Mucosa of descending colon (tissue), 3 donors: ENCODE data around the gene PLCD3. TPM values are rescaled to one million over a fixed set of nuclear protein-coding genes. Genes with fewer than 3 reads are reported as not detected.

Experiments used
- ATAC-seq: fragments of 200-7000 bp; cut with Tn5 transposase; one replicate; pipeline ENCODE4 v1.9.1; 2020; ENCODE audit warnings: mild to moderate bottlenecking, moderate library complexity
- DNase-seq, 3 donors: peaks; one replicate each; pipeline ENCODE4 v3.0.0-alpha.2; 2020
- H3K36me3 ChIP-seq: fragments of 200-600 bp; one replicate; pipeline ENCODE4 v1.8.0; 2021; ENCODE audit warnings: low read depth, mild to moderate bottlenecking
- H3K4me1 ChIP-seq: fragments of 200-600 bp; one replicate; pipeline ENCODE4 v1.8.0; 2021; ENCODE audit warnings: low read depth, mild to moderate bottlenecking
- H3K4me3 ChIP-seq: fragments of 200-600 bp; one replicate; pipeline ENCODE4 v1.8.0; 2021; ENCODE audit warnings: mild to moderate bottlenecking
- H3K9me3 ChIP-seq: fragments of 200-600 bp; one replicate; pipeline ENCODE4 v1.8.0; 2021; ENCODE audit warnings: mild to moderate bottlenecking
- intact Hi-C, 2 donors: fragments of 100-400 bp; cut with DNase I in 1 of 2; cut with micrococcal nuclease in 1 of 2; formaldehyde crosslinking; loops; one replicate each; pipeline versions ENCODE4 v1.11.0 to v1.11.1; 2022; cut with DNase I, micrococcal nuclease
- total RNA-seq, 3 donors: library from RNA; stranded (reverse); fragmentation: NEBNext Ultra II Directional in 2 of 3; extraction: Animal tissue kit (Norgen Biotek cat#: 25700) in 2 of 3; gene quantifications; one replicate each; pipeline versions ENCODE4 v1.2.1 to v1.2.4, GENCODE V29; 2021 to 2023
- TF ChIP-seq, protein P1 (sequence below): fragments of 200-600 bp; IDR thresholded peaks from one replicate; pipeline ENCODE4 v1.8.0; 2022; ENCODE audit warnings: antibody characterized with exemption, mild to moderate bottlenecking
- donor health status: DM: no; HTN: no; CAD: no; lungs with moderate emphysema.
- donor health status: DM: no; HTN: no; CAD: no.
- donor health status: DM: no; HTN: yes; CAD: no.

The PLCD3 gene
- total RNA-seq, 3 donors from 2014 or later: 205 to 562 (median 232) TPM

GRCh38 chr17:45155029-45155428 lies 22.7 kb upstream of the PLCD3 start:
- Histone ChIP-seq H3K36me3 (no peaks in the 10 kb centered on the region), H3K4me1 (peaks cover 42% of the 10 kb centered on the region), H3K4me3 (no peak overlapping the region), H3K9me3 (no peaks in the 10 kb centered on the region)
- intact Hi-C loops: no loop called here
- TF ChIP-seq, protein P1, sequence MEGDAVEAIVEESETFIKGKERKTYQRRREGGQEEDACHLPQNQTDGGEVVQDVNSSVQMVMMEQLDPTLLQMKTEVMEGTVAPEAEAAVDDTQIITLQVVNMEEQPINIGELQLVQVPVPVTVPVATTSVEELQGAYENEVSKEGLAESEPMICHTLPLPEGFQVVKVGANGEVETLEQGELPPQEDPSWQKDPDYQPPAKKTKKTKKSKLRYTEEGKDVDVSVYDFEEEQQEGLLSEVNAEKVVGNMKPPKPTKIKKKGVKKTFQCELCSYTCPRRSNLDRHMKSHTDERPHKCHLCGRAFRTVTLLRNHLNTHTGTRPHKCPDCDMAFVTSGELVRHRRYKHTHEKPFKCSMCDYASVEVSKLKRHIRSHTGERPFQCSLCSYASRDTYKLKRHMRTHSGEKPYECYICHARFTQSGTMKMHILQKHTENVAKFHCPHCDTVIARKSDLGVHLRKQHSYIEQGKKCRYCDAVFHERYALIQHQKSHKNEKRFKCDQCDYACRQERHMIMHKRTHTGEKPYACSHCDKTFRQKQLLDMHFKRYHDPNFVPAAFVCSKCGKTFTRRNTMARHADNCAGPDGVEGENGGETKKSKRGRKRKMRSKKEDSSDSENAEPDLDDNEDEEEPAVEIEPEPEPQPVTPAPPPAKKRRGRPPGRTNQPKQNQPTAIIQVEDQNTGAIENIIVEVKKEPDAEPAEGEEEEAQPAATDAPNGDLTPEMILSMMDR: no peak
- DNase-seq (no peak), ATAC-seq (no peak)

- TF ChIP-seq, protein P1: no peak
- no peak for ATAC-seq
Measured at GRCh38 chr17:45150911-45151809, 18.8 kb upstream of the PLCD3 start.

GRCh38 chr17:45149669-45150664 lies 17.7 kb upstream of the PLCD3 start:
- H3K36me3 ChIP-seq: no peaks in the 10 kb centered on the region
- peak; percentile 78 to 85 (median 80) for DNase-seq
- H3K4me1 ChIP-seq: peaks cover 30% of the 10 kb centered on the region
- TF ChIP-seq, protein P1: no peak
- H3K9me3 ChIP-seq: no peaks in the 10 kb centered on the region
- peak; percentile 26 for ATAC-seq
- intact Hi-C loops: no loop called here
- H3K4me3 ChIP-seq: peak overlapping the region; percentile 39

More at GRCh38 chr17:45150911-45151809, 18.8 kb upstream of the PLCD3 start:
- intact Hi-C loops: no loop called here
- H3K4me1 ChIP-seq: peaks cover 27% of the 10 kb centered on the region
- H3K4me3 ChIP-seq: no peak overlapping the region
- DNase-seq: no peak
- H3K9me3 ChIP-seq: no peaks in the 10 kb centered on the region
- H3K36me3 ChIP-seq: no peaks in the 10 kb centered on the region

DNA sequence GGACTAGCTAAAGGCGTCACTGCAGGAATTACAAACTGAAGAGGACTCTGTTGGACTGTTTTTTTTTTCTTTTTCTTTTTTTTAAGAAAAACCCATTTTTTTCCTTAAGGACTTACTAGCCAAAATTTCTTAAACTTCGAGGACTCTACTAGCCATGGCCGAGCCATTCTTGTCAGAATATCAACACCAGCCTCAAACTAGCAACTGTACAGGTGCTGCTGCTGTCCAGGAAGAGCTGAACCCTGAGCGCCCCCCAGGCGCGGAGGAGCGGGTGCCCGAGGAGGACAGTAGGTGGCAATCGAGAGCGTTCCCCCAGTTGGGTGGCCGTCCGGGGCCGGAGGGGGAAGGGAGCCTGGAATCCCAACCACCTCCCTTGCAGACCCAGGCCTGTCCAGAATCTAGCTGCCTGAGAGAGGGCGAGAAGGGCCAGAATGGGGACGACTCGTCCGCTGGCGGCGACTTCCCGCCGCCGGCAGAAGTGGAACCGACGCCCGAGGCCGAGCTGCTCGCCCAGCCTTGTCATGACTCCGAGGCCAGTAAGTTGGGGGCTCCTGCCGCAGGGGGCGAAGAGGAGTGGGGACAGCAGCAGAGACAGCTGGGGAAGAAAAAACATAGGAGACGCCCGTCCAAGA lies 16.8 kb upstream of the PLCD3 start:
- H3K4me3 ChIP-seq: peak overlapping the region; percentile 39
- no peaks in the 10 kb centered on the region for H3K9me3 ChIP-seq
- intact Hi-C loops: no loop called here
- TF ChIP-seq, protein P1: peak; percentile 91
- ATAC-seq (peak; percentile 55), DNase-seq (peak; percentile 86 to 93 (median 92))
- H3K36me3 ChIP-seq: no peaks in the 10 kb centered on the region
- H3K4me1 ChIP-seq: peaks cover 38% of the 10 kb centered on the region
